NCI-H2171 treated with DMSO at 0.1 percent for 48 hours (cell line): ENCODE measurements around the gene STMN3.
A peak's percentile ranks its signal among the peaks of the same experiment; 100 is the strongest.
"Not testable (repeated sequence)": the region's sequence is repeated elsewhere in the genome, so short reads cannot be mapped to it uniquely, and the experiment has no call there.

Experiments used
- DNase-seq: peaks from one replicate; lab custom pipeline; 2025; lab: John Stamatoyannopoulos, UW

Gene STMN3

DNA sequence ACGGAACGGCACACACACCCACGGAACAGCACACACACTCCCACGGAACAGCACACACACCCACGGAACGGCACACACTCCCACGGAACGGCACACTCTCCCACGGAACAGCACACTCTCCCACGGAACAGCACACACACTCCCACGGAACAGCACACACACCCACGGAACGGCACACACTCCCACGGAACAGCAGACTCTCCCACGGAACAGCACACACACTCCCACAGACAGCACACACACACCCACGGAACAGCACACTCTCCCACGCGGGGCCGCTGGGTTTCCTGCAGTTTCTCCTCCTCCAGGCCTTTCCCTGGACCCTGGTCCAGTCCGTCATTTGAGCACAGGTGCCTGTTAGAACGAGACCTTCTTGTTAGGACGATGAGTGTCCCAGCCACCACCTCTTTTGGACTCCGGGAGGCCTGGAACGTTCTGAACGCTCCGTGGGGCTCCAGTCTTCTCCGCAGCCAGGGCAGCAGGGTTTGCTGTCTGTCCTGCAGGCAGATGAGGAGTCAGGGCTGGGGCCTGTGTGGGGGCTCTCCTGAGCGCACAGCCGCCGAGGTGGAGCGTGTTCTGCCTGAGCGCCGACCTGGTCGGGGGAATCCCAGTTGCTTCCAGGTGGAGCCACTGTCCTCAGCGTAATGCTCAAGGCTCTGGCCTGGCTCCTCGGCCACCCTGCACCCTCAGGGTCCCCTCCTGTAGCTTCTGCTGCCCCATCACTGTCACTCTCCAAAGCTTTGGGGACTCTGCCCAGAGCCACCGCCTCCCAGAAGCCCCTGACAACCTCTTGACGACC is 25.6 kb upstream of the STMN3 start:
- no peak for DNase-seq

- DNase-seq: no peak
Observed at GRCh38 chr20:63678071-63678470, 24.8 kb upstream of the STMN3 start.

DNA sequence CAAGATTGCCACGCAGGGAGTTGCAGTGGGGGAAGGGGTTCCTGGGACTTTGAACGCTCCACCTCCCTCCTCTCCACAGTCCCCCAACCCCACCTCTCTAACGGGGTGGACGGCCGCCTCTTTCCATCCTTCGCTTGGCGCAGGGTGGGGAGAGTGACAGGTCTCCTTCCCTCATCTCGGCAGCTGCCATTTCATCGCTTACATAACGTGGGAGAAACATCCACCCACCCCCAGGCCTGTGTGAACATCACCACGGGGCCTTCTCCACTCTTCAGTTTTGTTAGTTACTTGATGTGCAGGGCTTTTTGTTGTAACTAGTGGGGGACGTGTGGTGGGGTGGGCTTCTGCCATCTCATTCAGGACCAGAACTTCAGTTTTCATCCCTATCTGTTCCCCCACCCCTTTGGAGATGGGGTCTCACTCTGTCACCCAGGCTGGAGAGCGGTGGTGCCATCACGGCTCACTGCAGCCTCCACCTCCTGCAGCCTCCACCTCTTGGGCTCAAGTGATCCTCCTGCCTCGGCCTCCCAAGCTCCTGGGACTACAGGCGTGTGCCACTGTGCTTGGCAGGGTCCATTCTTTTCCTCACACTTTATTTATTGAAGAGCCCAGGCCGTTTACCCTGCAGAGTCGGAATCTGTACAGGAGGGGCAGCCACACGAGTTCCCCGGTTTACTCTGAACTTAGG is 22.6 kb upstream of the STMN3 start:
- no peak for DNase-seq

DNA sequence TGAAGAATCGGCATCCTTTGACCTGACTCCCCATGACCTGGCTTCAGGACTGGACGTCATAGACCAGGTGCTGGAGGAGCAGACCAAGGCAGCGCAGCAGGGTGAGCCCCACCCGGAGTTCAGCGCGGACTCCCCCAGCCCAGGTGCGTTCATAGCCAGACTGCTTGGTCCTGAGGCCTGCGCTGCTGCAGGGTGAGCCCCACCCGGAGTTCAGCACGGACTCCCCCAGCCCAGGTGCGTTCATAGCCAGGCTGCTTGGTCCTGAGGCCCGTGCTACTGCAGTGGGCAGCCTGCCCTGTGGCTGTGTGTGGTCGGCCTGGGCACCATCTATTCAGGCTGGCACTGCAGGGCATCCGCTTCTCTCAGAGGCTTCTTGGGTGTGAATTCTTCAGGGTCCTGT is 20.7 kb upstream of the STMN3 start:
- DNase-seq: no peak

DNA sequence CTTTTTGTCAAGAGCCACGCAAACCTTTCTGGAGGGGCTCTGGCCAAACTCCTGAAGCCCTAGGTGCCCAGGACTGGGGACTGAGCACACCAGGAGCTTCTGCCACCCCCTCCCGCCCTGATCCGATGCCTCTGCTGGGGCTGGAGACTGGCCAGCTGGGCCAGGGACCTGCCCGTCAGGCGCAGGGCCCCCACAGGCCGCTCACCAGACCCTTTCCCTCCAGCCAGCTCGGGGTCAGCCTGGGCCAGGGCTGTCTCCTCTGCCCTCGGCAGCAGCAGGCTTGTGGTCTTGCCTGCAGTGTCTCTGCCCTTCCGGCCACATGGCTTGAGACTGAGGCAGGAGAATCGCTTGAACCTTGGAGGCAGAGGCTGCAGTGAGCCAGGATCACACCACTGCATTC is 19.4 kb upstream of the STMN3 start:
- no peak for DNase-seq

GRCh38 chr20:63671695-63672094 is 18.5 kb upstream of the STMN3 start:
- not testable (repeated sequence) for DNase-seq

DNA sequence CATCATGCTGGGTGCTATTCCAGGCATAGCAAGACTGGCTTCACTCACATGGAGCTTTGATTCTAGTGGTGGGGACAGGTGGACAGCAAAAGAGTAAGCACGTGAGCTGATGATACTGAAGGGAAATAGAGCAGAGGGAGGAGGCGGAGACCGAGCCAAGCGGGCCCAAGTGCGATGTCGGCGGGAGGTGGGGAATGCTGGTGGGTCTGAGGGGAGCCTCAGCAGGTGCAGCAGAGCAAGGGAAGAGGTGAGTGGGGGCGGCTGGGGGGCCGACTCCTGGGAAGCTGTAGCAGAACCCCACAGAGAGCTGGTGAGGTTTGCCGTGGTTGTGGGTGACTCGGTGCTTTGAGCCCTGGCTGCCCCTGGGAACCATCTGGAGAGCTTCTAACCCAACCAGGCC is 15.1 kb upstream of the STMN3 start:
- DNase-seq: no peak

- no peak for DNase-seq
Observed at GRCh38 chr20:63667858-63668257, 14.6 kb upstream of the STMN3 start.

DNA sequence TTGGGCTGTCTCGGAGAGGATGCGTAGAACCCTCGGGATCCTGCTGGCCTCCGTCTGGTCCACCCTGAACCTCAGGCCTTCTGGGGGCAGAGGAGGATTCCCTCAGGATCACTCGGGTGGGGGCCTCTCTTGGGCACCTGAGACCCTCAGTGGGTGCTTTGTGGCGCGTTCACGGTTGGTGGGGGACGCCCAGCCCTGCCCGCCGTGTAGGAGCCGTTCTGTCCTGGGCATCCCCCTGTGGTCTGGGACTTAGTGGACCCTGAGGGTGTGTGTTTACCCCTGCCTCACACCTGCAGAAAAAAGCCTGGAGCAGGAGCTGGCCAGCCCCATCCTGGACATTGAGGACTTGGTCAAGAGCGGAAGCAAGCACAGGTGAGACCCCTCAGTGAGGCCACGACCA is 12.5 kb upstream of the STMN3 start:
- no peak for DNase-seq

GRCh38 chr20:63664861-63665594 is 11.8 kb upstream of the STMN3 start:
- no peak for DNase-seq

DNA sequence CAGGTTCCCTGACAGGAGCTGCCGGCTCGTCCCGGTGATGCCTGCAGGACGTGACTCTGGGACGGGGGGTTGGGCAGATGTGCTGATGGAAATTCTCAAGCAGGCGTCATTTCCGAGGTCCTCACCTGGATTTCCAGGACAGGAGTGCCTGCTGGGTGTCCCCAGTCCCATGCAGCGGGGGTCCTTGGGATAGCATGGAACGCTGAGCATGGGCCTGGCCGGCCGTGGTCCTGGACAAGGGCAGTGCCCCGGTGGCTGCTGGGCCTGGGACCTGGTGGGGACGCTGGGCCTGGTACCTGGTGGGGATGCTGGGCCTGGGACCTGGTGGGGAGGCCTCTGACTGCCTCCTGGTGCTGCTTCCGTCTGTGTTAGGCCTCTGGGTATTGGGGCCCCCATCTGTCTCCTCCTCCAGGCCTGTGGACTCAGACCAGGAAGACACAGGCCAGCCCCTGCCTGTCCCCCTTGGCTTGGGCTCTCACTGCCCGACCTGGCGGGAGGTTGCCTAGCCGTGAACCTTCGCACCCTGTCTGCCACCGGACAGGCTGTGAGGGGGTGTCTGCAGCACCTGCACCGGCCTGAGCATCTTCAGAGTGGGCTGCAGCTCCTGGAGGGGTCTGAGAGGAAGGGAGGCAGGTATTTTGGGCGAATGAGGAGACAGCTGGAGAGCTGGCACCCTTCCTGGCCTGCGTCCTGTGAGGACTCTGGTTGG is 11.1 kb upstream of the STMN3 start:
- no peak for DNase-seq

DNA sequence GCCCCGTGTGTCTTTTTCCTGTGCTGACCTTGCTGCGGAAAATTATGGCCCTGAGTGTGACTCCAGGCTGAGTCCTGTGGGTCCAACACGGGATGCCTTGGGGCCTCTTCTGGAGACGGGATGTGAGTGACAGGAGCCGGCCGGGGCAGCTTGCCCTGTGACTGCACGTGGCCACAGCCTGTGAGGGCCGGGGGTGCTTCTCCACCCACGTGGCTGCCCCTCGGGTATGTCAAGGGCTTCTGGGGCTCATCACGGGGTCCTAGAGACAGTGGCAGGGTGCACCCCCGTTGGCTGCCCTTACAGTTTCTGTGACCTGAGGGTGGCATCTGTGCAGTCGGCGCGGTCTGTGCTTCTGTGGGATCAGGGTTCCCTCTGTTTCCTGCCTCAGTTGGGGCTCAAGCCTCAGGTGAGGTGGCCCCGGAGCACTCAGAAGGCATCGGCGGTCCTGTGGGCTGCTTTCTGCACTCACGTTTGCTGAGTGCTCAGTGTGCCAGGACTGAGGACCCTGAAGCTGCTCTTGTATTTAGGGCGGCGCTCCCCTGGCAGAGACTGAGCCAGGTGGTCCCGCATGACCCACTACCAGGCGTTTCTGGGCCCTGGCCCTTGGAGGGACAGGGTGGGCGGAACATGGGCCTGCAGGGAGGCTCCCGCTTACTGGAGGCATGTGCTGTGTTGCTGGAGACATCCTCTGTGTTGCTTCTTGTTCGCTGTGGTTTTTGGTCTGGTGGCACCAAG is 10.3 kb upstream of the STMN3 start:
- DNase-seq: no peak

GRCh38 chr20:63662813-63663189 is 9.6 kb upstream of the STMN3 start:
- DNase-seq: no peak

GRCh38 chr20:63661959-63662812 is 9.0 kb upstream of the STMN3 start:
- no peak for DNase-seq

GRCh38 chr20:63661108-63661507 is 7.9 kb upstream of the STMN3 start:
- no peak for DNase-seq

DNA sequence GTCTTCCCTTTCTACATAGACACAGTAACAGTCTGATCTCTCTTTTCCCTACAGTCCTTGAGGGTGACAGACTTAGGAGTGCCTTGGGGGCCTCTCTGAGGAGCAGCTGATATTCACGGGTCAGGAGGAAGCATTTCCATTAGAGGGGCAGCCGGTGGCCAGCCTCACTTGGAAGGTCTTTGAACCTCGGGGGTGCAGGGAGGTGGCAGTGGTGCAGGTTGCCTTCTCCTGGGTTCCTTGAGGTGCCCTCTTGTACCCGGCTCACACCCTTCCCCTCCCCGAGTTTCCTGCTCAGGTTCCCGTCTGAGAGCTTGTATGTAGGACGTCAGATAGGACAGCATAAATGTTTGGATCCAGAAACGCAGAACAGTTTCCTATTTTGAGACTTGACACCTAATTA is 7.4 kb upstream of the STMN3 start:
- DNase-seq: no peak

DNA sequence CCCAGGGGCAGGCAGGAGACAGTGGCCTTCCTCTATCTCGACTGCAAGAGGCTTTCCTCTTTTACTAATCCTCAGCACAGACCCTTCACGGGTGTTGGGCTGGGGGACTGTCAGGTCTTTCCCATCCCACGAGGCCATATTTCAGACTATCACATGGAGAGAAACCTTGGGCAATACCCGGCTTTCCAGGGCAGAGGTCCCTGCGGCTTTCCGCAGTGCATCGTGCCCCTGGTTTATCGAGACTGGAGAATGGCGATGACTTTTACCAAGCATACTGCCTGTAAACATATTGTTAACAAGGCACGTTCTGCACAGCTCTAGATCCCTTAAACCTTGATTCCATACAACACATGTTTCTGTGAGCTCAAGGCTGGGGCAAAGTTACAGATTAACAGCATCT is 7.0 kb upstream of the STMN3 start:
- DNase-seq: not testable (repeated sequence)

DNA sequence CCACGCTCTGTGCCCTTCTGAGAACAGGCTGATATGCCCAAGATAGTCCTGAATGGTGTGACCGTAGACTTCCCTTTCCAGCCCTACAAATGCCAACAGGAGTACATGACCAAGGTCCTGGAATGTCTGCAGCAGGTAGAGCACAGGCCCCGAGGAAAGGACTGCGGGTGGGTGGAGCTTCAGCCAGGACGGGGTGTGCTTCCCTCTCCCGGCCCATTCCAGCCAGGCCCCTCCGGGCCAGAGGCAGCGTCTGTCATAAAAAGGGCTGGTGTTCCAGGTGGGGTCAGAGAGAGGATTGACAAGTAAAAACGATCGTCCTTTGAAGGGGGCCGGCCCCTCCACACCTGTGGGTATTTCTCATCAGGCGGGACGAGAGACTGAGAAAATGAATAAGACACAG is 6.1 kb upstream of the STMN3 start:
- DNase-seq: no peak

DNA sequence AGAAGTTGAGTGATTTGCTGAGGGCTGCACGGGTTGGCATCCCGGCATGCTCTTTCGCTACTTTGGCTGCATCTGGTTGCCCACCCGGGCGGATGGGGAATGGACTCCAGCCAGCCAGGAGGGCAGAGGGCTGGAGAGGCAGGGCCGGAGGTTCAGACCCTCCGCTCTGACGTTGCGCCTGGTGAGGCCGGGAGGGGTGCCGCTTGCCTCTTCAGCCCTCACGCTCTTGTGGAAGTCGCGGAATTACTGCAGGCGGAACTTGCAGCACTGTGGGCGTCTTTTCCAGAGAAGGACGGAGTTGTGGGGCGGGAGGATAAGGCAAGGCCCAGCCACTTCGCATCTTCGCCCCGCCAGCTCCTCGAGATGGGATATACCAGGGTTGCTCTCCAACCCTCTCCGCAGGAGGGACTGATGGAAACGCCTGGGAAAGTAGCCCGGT is 5.5 kb upstream of the STMN3 start:
- no peak for DNase-seq

- DNase-seq: peak; percentile 92
Observed at GRCh38 chr20:63657937-63658748, 4.9 kb upstream of the STMN3 start, which contains the start of gene RTEL1. Gene RTEL1, plus strand, starts transcription at chr20:63658312. Its CDS starts 1,091 bp downstream, at chr20:63659403.
